AG04450 (cell line): ENCODE measurements around the gene DPP6. TPM values are rescaled to one million over a fixed set of nuclear protein-coding genes. Genes with fewer than 3 reads are reported as not detected.

Experiments
- CTCF ChIA-PET: fragments of 300-600, 350-600 bp; formaldehyde crosslinking; extraction: SDS; loops from one replicate; lab custom pipeline; 2022; ENCODE audit warnings: antibody characterized with exemption, inconsistent platforms; lab: Charles Lee
- POLR2A ChIA-PET: fragments of 350-600 bp; formaldehyde crosslinking; extraction: SDS; loops from one replicate; lab custom pipeline; 2021; ENCODE audit warnings: antibody characterized with exemption, inconsistent platforms; lab: Yijun Ruan, JAX
- DNase-seq: peaks from one replicate; pipeline ENCODE4 v3.0.0-alpha.2; 2011; ENCODE audit warnings: low read depth, low spot score
- H3K27ac ChIP-seq: one replicate; pipeline ENCODE4 v1.5.1; 2012; ENCODE audit warnings: low read depth, low read length, control low read depth
- H3K27me3 ChIP-seq: one replicate; pipeline ENCODE4 v1.6.0; 2012; ENCODE audit warnings: low read length; ENCODE audit not compliant: control insufficient read depth, insufficient read depth
- H3K4me3 ChIP-seq: 2 replicates; pipeline ENCODE4 v1.5.1; 2011; ENCODE audit warnings: mild to moderate bottlenecking, low read depth, low read length, control low read depth
- H3K9me3 ChIP-seq: 2 replicates; pipeline ENCODE4 v1.5.1; 2012; ENCODE audit warnings: low read length; ENCODE audit not compliant: control insufficient read depth, insufficient read depth
- CTCF ChIP-seq: IDR thresholded peaks from 2 replicates; pipeline ENCODE4 v1.5.1; 2011; ENCODE audit warnings: low read depth, low read length, control low read depth, inconsistent platforms
- polyA plus RNA-seq: library from polyadenylated mRNA; depleted of rRNA; stranded (reverse); fragments of >200 nt; gene quantifications from 2 replicates; pipeline ENCODE4 v1.2.3, GENCODE V29; 2011

DPP6 gene
- polyA plus RNA-seq, 1 experiment = not detected

- ChIA-PET CTCF (interaction anchor here (2.0 kb wide), 1 partner anchor 18 kb away, joined by 11 read pairs; no protein-coding TSS in a partner anchor), POLR2A (no interaction called here)
- no peak overlapping the region for H3K4me3 ChIP-seq
- no peak for DNase-seq
- peaks cover 44% of the 10 kb centered on the region for H3K9me3 ChIP-seq
- no peak overlapping the region for H3K27ac ChIP-seq
- peaks cover 2% of the 10 kb centered on the region for H3K27me3 ChIP-seq
- no peak for TF ChIP-seq CTCF
Measured at GRCh38 chr7:154910125-154910524, 857.9 kb downstream of the DPP6 start.

GRCh38 chr7:154910977-154911376, 858.8 kb downstream of the DPP6 start:
- no peak for DNase-seq
- CTCF ChIA-PET = interaction anchor here (2.0 kb wide), 1 partner anchor 17 kb away, joined by 11 read pairs; no protein-coding TSS in a partner anchor

GRCh38 chr7:154911411-154911810, 859.2 kb downstream of the DPP6 start:
- Histone ChIP-seq H3K27ac (no peak overlapping the region), H3K9me3 (peaks cover 33% of the 10 kb centered on the region), H3K27me3 (peaks cover 2% of the 10 kb centered on the region), H3K4me3 (no peak overlapping the region)
- ChIA-PET CTCF (interaction anchor here (0.7 to 2.0 kb wide), 2 partner anchors 13 to 17 kb away, joined by 4 to 11 read pairs; no protein-coding TSS in a partner anchor), POLR2A (no interaction called here)
- DNase-seq = no peak
- no peak for TF ChIP-seq CTCF

More at GRCh38 chr7:154910977-154911376, 858.8 kb downstream of the DPP6 start:
- Histone ChIP-seq H3K27ac (no peak overlapping the region), H3K9me3 (peaks cover 36% of the 10 kb centered on the region), H3K27me3 (peaks cover 2% of the 10 kb centered on the region), H3K4me3 (no peak overlapping the region)
- POLR2A ChIA-PET = no interaction called here
- no peak for TF ChIP-seq CTCF

- no peak for TF ChIP-seq CTCF
- H3K9me3 ChIP-seq = peaks cover 28% of the 10 kb centered on the region
- H3K27ac ChIP-seq = no peak overlapping the region
- H3K4me3 ChIP-seq = no peak overlapping the region
- ChIA-PET CTCF (interaction anchor here (0.7 to 2.0 kb wide), 3 partner anchors 10 to 16 kb away, joined by 4 to 11 read pairs (median 5); no protein-coding TSS in a partner anchor), POLR2A (no interaction called here)
- peaks cover 2% of the 10 kb centered on the region for H3K27me3 ChIP-seq
- DNase-seq = no peak
Measured at GRCh38 chr7:154911862-154912455, 859.8 kb downstream of the DPP6 start.

- Histone ChIP-seq H3K27ac (no peak overlapping the region), H3K4me3 (no peak overlapping the region), H3K27me3 (peaks cover 2% of the 10 kb centered on the region), H3K9me3 (peaks cover 19% of the 10 kb centered on the region)
- POLR2A ChIA-PET = no interaction called here
- CTCF ChIA-PET = interaction anchor here (0.8 to 3.9 kb wide), 15 partner anchors 8 to 1919 kb away, joined by 3 to 55 read pairs (median 4); no protein-coding TSS in a partner anchor
- no peak for DNase-seq
- no peak for TF ChIP-seq CTCF
Measured at GRCh38 chr7:154912871-154913637, 860.9 kb downstream of the DPP6 start.
